Measurements from ENCODE around the gene C2orf78. TPM values are rescaled to one million over a fixed set of nuclear protein-coding genes. Genes with fewer than 3 reads are reported as not detected.

The C2orf78 gene
- total and polyA plus RNA-seq, 10 of the 15 experiments (the other 5 are each of a cell fraction or from before 2014, with no cell fraction given): 0.08 to 0.82 (median 0.40) TPM

DNA sequence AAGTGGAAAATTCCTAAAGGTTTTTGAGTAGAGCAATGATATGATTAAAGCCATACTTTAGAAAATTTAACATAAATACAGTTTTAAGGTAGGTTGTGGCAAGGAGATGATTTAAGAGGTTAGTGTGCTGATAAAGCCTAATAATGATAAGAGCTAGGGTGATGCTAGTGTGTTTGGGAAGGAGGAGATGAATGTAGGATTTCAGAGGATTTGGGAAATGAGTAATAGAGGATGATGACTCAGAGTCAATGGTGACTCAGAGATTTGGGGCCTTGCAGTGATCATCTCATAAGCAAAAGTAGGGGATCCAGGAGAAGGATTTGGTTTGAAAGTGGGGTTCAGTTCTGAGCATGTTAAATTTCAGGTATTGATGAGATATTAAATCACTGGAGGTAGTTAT is 68.0 kb downstream of the C2orf78 start:
- CTCF ChIA-PET: interaction anchor here (1.9 kb wide), 1 partner anchor 28 kb away, joined by 6 read pairs; no protein-coding TSS in a partner anchor
- ATAC-seq: no peak
- RAD21 ChIA-PET (ENCODE audit: unreplicated experiment): interaction anchor here (0.7 kb wide), 1 partner anchor 378 kb away, joined by 3 read pairs; no protein-coding TSS in a partner anchor
- TF ChIP-seq CREM (IDR thresholded peaks at IDR 0.05; ENCODE audit: low read depth) (no peak), FOXK2 (IDR thresholded peaks at IDR 0.05) (no peak), CEBPB (IDR thresholded peaks at IDR 0.05; ENCODE audit: borderline replicate concordance in 1 of 2, low read depth in 2 of 2, low read length in 2 of 2) (no peak), SIX5 (IDR thresholded peaks at IDR 0.05; ENCODE audit: low read depth, low read length, severe bottlenecking) (no peak), KLF5 (IDR thresholded peaks at IDR 0.05; ENCODE audit: partially characterized antibody) (no peak), BHLHE40 (IDR thresholded peaks at IDR 0.05; ENCODE audit: borderline replicate concordance in 1 of 2, low read depth in 2 of 2, low read length in 1 of 2) (no peak)
- TF ChIP-seq, protein P1, sequence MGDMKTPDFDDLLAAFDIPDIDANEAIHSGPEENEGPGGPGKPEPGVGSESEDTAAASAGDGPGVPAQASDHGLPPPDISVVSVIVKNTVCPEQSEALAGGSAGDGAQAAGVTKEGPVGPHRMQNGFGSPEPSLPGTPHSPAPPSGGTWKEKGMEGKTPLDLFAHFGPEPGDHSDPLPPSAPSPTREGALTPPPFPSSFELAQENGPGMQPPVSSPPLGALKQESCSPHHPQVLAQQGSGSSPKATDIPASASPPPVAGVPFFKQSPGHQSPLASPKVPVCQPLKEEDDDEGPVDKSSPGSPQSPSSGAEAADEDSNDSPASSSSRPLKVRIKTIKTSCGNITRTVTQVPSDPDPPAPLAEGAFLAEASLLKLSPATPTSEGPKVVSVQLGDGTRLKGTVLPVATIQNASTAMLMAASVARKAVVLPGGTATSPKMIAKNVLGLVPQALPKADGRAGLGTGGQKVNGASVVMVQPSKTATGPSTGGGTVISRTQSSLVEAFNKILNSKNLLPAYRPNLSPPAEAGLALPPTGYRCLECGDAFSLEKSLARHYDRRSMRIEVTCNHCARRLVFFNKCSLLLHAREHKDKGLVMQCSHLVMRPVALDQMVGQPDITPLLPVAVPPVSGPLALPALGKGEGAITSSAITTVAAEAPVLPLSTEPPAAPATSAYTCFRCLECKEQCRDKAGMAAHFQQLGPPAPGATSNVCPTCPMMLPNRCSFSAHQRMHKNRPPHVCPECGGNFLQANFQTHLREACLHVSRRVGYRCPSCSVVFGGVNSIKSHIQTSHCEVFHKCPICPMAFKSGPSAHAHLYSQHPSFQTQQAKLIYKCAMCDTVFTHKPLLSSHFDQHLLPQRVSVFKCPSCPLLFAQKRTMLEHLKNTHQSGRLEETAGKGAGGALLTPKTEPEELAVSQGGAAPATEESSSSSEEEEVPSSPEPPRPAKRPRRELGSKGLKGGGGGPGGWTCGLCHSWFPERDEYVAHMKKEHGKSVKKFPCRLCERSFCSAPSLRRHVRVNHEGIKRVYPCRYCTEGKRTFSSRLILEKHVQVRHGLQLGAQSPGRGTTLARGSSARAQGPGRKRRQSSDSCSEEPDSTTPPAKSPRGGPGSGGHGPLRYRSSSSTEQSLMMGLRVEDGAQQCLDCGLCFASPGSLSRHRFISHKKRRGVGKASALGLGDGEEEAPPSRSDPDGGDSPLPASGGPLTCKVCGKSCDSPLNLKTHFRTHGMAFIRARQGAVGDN (IDR thresholded peaks at IDR 0.05): no peak
- TF ChIP-seq, protein P2, sequence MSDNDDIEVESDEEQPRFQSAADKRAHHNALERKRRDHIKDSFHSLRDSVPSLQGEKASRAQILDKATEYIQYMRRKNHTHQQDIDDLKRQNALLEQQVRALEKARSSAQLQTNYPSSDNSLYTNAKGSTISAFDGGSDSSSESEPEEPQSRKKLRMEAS (IDR thresholded peaks at IDR 0.05; ENCODE audit: low read depth, low read length): no peak
- TF ChIP-seq, protein P3, sequence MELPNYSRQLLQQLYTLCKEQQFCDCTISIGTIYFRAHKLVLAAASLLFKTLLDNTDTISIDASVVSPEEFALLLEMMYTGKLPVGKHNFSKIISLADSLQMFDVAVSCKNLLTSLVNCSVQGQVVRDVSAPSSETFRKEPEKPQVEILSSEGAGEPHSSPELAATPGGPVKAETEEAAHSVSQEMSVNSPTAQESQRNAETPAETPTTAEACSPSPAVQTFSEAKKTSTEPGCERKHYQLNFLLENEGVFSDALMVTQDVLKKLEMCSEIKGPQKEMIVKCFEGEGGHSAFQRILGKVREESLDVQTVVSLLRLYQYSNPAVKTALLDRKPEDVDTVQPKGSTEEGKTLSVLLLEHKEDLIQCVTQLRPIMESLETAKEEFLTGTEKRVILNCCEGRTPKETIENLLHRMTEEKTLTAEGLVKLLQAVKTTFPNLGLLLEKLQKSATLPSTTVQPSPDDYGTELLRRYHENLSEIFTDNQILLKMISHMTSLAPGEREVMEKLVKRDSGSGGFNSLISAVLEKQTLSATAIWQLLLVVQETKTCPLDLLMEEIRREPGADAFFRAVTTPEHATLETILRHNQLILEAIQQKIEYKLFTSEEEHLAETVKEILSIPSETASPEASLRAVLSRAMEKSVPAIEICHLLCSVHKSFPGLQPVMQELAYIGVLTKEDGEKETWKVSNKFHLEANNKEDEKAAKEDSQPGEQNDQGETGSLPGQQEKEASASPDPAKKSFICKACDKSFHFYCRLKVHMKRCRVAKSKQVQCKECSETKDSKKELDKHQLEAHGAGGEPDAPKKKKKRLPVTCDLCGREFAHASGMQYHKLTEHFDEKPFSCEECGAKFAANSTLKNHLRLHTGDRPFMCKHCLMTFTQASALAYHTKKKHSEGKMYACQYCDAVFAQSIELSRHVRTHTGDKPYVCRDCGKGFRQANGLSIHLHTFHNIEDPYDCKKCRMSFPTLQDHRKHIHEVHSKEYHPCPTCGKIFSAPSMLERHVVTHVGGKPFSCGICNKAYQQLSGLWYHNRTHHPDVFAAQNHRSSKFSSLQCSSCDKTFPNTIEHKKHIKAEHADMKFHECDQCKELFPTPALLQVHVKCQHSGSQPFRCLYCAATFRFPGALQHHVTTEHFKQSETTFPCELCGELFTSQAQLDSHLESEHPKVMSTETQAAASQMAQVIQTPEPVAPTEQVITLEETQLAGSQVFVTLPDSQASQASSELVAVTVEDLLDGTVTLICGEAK (IDR thresholded peaks at IDR 0.05; ENCODE audit: borderline replicate concordance): no peak
- TF ChIP-seq, protein P4, sequence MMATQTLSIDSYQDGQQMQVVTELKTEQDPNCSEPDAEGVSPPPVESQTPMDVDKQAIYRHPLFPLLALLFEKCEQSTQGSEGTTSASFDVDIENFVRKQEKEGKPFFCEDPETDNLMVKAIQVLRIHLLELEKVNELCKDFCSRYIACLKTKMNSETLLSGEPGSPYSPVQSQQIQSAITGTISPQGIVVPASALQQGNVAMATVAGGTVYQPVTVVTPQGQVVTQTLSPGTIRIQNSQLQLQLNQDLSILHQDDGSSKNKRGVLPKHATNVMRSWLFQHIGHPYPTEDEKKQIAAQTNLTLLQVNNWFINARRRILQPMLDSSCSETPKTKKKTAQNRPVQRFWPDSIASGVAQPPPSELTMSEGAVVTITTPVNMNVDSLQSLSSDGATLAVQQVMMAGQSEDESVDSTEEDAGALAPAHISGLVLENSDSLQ (IDR thresholded peaks at IDR 0.05): no peak
- TF ChIP-seq, protein P5, sequence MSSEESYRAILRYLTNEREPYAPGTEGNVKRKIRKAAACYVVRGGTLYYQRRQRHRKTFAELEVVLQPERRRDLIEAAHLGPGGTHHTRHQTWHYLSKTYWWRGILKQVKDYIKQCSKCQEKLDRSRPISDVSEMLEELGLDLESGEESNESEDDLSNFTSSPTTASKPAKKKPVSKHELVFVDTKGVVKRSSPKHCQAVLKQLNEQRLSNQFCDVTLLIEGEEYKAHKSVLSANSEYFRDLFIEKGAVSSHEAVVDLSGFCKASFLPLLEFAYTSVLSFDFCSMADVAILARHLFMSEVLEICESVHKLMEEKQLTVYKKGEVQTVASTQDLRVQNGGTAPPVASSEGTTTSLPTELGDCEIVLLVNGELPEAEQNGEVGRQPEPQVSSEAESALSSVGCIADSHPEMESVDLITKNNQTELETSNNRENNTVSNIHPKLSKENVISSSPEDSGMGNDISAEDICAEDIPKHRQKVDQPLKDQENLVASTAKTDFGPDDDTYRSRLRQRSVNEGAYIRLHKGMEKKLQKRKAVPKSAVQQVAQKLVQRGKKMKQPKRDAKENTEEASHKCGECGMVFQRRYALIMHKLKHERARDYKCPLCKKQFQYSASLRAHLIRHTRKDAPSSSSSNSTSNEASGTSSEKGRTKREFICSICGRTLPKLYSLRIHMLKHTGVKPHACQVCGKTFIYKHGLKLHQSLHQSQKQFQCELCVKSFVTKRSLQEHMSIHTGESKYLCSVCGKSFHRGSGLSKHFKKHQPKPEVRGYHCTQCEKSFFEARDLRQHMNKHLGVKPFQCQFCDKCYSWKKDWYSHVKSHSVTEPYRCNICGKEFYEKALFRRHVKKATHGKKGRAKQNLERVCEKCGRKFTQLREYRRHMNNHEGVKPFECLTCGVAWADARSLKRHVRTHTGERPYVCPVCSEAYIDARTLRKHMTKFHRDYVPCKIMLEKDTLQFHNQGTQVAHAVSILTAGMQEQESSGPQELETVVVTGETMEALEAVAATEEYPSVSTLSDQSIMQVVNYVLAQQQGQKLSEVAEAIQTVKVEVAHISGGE (CRISPR knock-in tag; IDR thresholded peaks at IDR 0.05): no peak

More for the DNA sequence above, 68.0 kb downstream of the C2orf78 start:
- in situ Hi-C loops (cut with MboI) (no loop called here), intact Hi-C loops (cut with micrococcal nuclease; ENCODE audit: unreplicated experiment) (no loop called here)
- H3K9me3 ChIP-seq (replicated peaks; ENCODE audit: control insufficient read depth, insufficient read depth, low read length): no peaks in the 10 kb centered on the region
- H3K27me3 ChIP-seq (replicated peaks in 1 of 2; ENCODE audit: control insufficient read depth in 2 of 2, insufficient read depth in 2 of 2, low read length in 1 of 2): no peaks in the 10 kb centered on the region
- POLR2A ChIA-PET: no interaction called here
- no TSS peak for BruUV-seq (replicated peaks)
- no peak overlapping the region for H3K9ac ChIP-seq (ENCODE audit: control insufficient read depth, insufficient read depth, low read length)
- no peak overlapping the region for H3K27ac ChIP-seq (ENCODE audit: control insufficient read depth, insufficient read depth)
- no peak for DNase-seq (ENCODE audit: low read depth, low spot score)
- no peak overlapping the region for H3K4me3 ChIP-seq
- peaks cover 11 to 40% of the 10 kb centered on the region in 2 experiments for H3K36me3 ChIP-seq (ENCODE audit: control insufficient read depth in 2 of 2, insufficient read depth in 2 of 2, low read length in 1 of 2)
- no peak for FAIRE-seq
- no peaks in the 10 kb centered on the region for H3K4me1 ChIP-seq (ENCODE audit: control insufficient read depth, insufficient read depth, low read length)
- no peaks in the 10 kb centered on the region for H4K20me1 ChIP-seq (ENCODE audit: control insufficient read depth, insufficient read depth)
- no peaks in the 10 kb centered on the region for H3K79me2 ChIP-seq (ENCODE audit: control insufficient read depth, insufficient read depth, low read length)
- no peak overlapping the region for H2AFZ ChIP-seq (ENCODE audit: control insufficient read depth, low read depth, low read length)
- no peak overlapping the region for H3K4me2 ChIP-seq (ENCODE audit: control insufficient read depth, insufficient read depth)
- SMC1A ChIA-PET (ENCODE audit: uncharacterized antibody, unreplicated experiment): interaction anchor here (0.5 to 1.4 kb wide), 2 partner anchors 52 to 140 kb away, joined by 3 to 4 read pairs; no protein-coding TSS in a partner anchor
